SK-N-SH treated with all-trans-retinoic acid at 6 μM for 48 hours (cell line): ENCODE results near the gene GDI2.

Source experiments
- ATAC-seq: fragments of 200-7000 bp; cut with Tn5 transposase; 3 replicates; pipeline ENCODE4 v1.9.1; 2020; ENCODE audit warnings: mild to moderate bottlenecking, moderate library complexity
- ARNTL ChIP-seq: fragments of 450-650 bp; formaldehyde crosslinking; IDR thresholded peaks from 2 replicates; pipeline ENCODE4 v1.5.0; 2020; ENCODE audit warnings: low read depth, mild to moderate bottlenecking, moderate library complexity, borderline replicate concordance
- BACH2 ChIP-seq: fragments of 250-450 bp; sonication (Bioruptor Pico); IDR thresholded peaks from 2 replicates; pipeline ENCODE4 v1.9.0; 2021; ENCODE audit warnings: mild to moderate bottlenecking, borderline replicate concordance
- CSDC2 ChIP-seq: fragments of 250-450 bp; sonication (Bioruptor Pico); IDR thresholded peaks from 2 replicates; pipeline ENCODE4 v1.5.0; 2020; ENCODE audit warnings: mild to moderate bottlenecking, moderate library complexity
- CSRNP3 ChIP-seq: fragments of 250-450 bp; sonication (Bioruptor Pico); IDR thresholded peaks from 2 replicates; pipeline ENCODE4 v1.5.1; 2021; ENCODE audit warnings: mild to moderate bottlenecking, moderate library complexity
- ISL1 ChIP-seq: fragments of 250-450 bp; sonication (Bioruptor Pico); IDR thresholded peaks from 2 replicates; pipeline ENCODE4 v2.1.2; 2022; ENCODE audit warnings: mild to moderate bottlenecking, moderate library complexity
- OSR1 ChIP-seq: fragments of 250-450 bp; sonication (Bioruptor Pico); IDR thresholded peaks from 2 replicates; pipeline ENCODE4 v1.8.0; 2022; ENCODE audit warnings: moderate library complexity, mild to moderate bottlenecking, inconsistent platforms
- PPARA ChIP-seq: fragments of 250-450 bp; sonication (Bioruptor Pico); IDR thresholded peaks from 2 replicates; pipeline ENCODE4 v1.5.0; 2020; ENCODE audit warnings: mild to moderate bottlenecking, borderline replicate concordance
- SNAI2 ChIP-seq: fragments of 250-450 bp; sonication (Bioruptor Pico); IDR thresholded peaks from 2 replicates; pipeline ENCODE4 v1.5.0; 2020; ENCODE audit warnings: mild to moderate bottlenecking, moderate library complexity
- TCF4 ChIP-seq: fragments of 250-450 bp; sonication (Bioruptor Pico); IDR thresholded peaks from 2 replicates; pipeline ENCODE4 v1.8.0; 2021; ENCODE audit warnings: mild to moderate bottlenecking, moderate library complexity, borderline replicate concordance
- TOX ChIP-seq: fragments of 250-450 bp; sonication (Bioruptor Pico); IDR thresholded peaks from 2 replicates; pipeline ENCODE4 v1.8.0; 2021; ENCODE audit warnings: mild to moderate bottlenecking, moderate library complexity, borderline replicate concordance
- TSHZ2 ChIP-seq: fragments of 250-450 bp; sonication (Bioruptor Pico); IDR thresholded peaks from 2 replicates; pipeline ENCODE4 v1.5.0; 2020; ENCODE audit warnings: mild to moderate bottlenecking, moderate library complexity
- ZFP3 ChIP-seq: fragments of 250-450 bp; sonication (Bioruptor Pico); IDR thresholded peaks from 2 replicates; pipeline ENCODE4 v1.5.0; 2020; ENCODE audit warnings: mild to moderate bottlenecking, moderate library complexity
- ZFP30 ChIP-seq: fragments of 450-650 bp; formaldehyde crosslinking; IDR thresholded peaks from 2 replicates; pipeline ENCODE4 v1.5.0; 2022; ENCODE audit warnings: mild to moderate bottlenecking, moderate library complexity
- ZNF565 ChIP-seq: fragments of 450-650 bp; formaldehyde crosslinking; conservative IDR thresholded peaks from 2 replicates; pipeline ENCODE4 v1.5.0; 2020; ENCODE audit warnings: low read depth, mild to moderate bottlenecking, moderate library complexity
- ZNF70 ChIP-seq: fragments of 450-650 bp; formaldehyde crosslinking; IDR thresholded peaks from 2 replicates; pipeline ENCODE4 v1.5.0; 2020; ENCODE audit warnings: mild to moderate bottlenecking, moderate library complexity
- TF ChIP-seq, protein P1 (sequence below): fragments of 250-450 bp; sonication (Bioruptor Pico); IDR thresholded peaks from 2 replicates; pipeline ENCODE4 v1.8.0; 2021; ENCODE audit warnings: low read depth, mild to moderate bottlenecking, moderate library complexity, borderline replicate concordance
- TF ChIP-seq, protein P2 (sequence below): fragments of 250-450 bp; sonication (Bioruptor Pico); IDR thresholded peaks from 2 replicates; pipeline ENCODE4 v1.8.0; 2020; ENCODE audit warnings: mild to moderate bottlenecking, moderate library complexity, borderline replicate concordance

Gene GDI2

GRCh38 chr10:5757766-5758517, 55.3 kb downstream of the GDI2 start:
- ATAC-seq = no peak
- TF ChIP-seq OSR1 (CRISPR knock-in tag) = no peak

GRCh38 chr10:5752301-5752871, 60.8 kb downstream of the GDI2 start:
- no peak; the same call in 2 of the 3 replicates for ATAC-seq
- TF ChIP-seq, protein P1, sequence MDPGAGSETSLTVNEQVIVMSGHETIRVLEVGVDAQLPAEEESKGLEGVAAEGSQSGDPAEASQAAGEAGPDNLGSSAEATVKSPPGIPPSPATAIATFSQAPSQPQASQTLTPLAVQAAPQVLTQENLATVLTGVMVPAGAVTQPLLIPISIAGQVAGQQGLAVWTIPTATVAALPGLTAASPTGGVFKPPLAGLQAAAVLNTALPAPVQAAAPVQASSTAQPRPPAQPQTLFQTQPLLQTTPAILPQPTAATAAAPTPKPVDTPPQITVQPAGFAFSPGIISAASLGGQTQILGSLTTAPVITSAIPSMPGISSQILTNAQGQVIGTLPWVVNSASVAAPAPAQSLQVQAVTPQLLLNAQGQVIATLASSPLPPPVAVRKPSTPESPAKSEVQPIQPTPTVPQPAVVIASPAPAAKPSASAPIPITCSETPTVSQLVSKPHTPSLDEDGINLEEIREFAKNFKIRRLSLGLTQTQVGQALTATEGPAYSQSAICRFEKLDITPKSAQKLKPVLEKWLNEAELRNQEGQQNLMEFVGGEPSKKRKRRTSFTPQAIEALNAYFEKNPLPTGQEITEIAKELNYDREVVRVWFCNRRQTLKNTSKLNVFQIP (CRISPR knock-in tag) = no peak
- no peak for TF ChIP-seq ZNF70 (CRISPR knock-in tag)
- TF ChIP-seq, protein P2, sequence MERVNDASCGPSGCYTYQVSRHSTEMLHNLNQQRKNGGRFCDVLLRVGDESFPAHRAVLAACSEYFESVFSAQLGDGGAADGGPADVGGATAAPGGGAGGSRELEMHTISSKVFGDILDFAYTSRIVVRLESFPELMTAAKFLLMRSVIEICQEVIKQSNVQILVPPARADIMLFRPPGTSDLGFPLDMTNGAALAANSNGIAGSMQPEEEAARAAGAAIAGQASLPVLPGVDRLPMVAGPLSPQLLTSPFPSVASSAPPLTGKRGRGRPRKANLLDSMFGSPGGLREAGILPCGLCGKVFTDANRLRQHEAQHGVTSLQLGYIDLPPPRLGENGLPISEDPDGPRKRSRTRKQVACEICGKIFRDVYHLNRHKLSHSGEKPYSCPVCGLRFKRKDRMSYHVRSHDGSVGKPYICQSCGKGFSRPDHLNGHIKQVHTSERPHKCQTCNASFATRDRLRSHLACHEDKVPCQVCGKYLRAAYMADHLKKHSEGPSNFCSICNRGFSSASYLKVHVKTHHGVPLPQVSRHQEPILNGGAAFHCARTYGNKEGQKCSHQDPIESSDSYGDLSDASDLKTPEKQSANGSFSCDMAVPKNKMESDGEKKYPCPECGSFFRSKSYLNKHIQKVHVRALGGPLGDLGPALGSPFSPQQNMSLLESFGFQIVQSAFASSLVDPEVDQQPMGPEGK (CRISPR knock-in tag) = no peak
- no peak for TF ChIP-seq ISL1 (CRISPR knock-in tag)
- TF ChIP-seq SNAI2 (CRISPR knock-in tag) = no peak
- TF ChIP-seq ARNTL (CRISPR knock-in tag) = no peak
- no peak for TF ChIP-seq ZFP3 (CRISPR knock-in tag)
- TF ChIP-seq PPARA (CRISPR knock-in tag) = no peak
- TF ChIP-seq ZFP30 = no peak
- TF ChIP-seq TOX = no peak
- TF ChIP-seq ZNF565 = no peak
- TF ChIP-seq CSRNP3 (CRISPR knock-in tag) = no peak
- no peak for TF ChIP-seq CSDC2 (CRISPR knock-in tag)
- TF ChIP-seq BACH2 (CRISPR knock-in tag) = no peak
- TF ChIP-seq TSHZ2 = no peak

GRCh38 chr10:5751601-5752253, 61.5 kb downstream of the GDI2 start:
- TF ChIP-seq CSRNP3 (CRISPR knock-in tag) = no peak
- no peak for TF ChIP-seq ZFP3 (CRISPR knock-in tag)
- no peak for TF ChIP-seq TCF4 (CRISPR knock-in tag)
- TF ChIP-seq TOX = no peak
- TF ChIP-seq TSHZ2 = no peak
- TF ChIP-seq BACH2 (CRISPR knock-in tag) = no peak
- no peak for TF ChIP-seq ZNF565
- TF ChIP-seq, all 23 proteins: peak for 0

More at GRCh38 chr10:5751601-5752253, 61.5 kb downstream of the GDI2 start:
- no peak for ATAC-seq
